Gastrocnemius medialis (tissue), 4 donors: Measurements from ENCODE around the gene BTRC.

Experiments used
- POLR2A ChIP-seq, 2 donors: fragments of 450-650 bp; IDR thresholded peaks; one replicate each; pipeline ENCODE4 v1.6.1; 2017; ENCODE audit warnings: antibody characterized with exemption in 2 of 2, mild to moderate bottlenecking in 2 of 2, moderate library complexity in 2 of 2
- TF ChIP-seq, protein P1 (sequence below), 5 experiments: fragments of 450-650 bp in 3 of 5; fragments of 200-600 bp in 2 of 5; sonication (generic) in 2 of 5; IDR thresholded peaks in 4 of 5; conservative IDR thresholded peaks in 1 of 5; 1 replicate in 4 of 5; 2 replicates in 1 of 5; pipeline ENCODE4 v1.5.1; 2016 to 2019; ENCODE audit warnings: antibody characterized with exemption in 5 of 5, mild to moderate bottlenecking in 3 of 5, moderate library complexity in 3 of 5

DNA sequence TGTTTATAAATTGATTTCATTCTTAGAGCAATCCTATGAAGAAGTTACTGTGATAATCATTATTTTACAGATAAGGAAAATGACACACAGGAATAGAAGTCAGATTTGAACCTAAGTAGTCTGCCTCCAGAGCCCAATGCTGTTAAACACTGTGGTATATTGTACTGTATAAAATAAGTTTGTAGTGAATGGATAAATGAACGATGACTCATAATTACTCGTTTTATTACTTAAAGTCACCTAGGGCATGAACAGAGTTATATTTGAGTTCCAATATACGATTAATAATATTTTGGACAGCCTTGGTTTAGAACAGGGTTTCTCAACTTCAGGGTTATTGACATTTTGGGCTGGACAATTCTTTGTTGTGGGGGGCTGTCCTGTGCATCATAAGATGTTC lies 7.8 kb upstream of the BTRC start:
- TF ChIP-seq, protein P1, sequence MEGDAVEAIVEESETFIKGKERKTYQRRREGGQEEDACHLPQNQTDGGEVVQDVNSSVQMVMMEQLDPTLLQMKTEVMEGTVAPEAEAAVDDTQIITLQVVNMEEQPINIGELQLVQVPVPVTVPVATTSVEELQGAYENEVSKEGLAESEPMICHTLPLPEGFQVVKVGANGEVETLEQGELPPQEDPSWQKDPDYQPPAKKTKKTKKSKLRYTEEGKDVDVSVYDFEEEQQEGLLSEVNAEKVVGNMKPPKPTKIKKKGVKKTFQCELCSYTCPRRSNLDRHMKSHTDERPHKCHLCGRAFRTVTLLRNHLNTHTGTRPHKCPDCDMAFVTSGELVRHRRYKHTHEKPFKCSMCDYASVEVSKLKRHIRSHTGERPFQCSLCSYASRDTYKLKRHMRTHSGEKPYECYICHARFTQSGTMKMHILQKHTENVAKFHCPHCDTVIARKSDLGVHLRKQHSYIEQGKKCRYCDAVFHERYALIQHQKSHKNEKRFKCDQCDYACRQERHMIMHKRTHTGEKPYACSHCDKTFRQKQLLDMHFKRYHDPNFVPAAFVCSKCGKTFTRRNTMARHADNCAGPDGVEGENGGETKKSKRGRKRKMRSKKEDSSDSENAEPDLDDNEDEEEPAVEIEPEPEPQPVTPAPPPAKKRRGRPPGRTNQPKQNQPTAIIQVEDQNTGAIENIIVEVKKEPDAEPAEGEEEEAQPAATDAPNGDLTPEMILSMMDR (IDR thresholded peaks at IDR 0.05 in 4 of 5, conservative IDR thresholded peaks at IDR 0.05 in 1 of 5): no peak
- no peak for TF ChIP-seq POLR2A (IDR thresholded peaks at IDR 0.05)
